Naive thymus-derived CD4-positive, alpha-beta T cell (primary cell): ENCODE data around the gene CDKAL1. TPM values are rescaled to one million over a fixed set of nuclear protein-coding genes. Genes with fewer than 3 reads are reported as not detected.
A peak's percentile ranks its signal among the peaks of the same experiment; 100 is the strongest.

Experiments
- ATAC-seq: fragments of 150-1000 bp; cut with Tn5 transposase; 2 replicates; pipeline ENCODE4 v1.10.0; 2021; ENCODE audit warnings: mild to moderate bottlenecking, moderate library complexity
- CTCF ChIA-PET: fragments of 350-600 bp; sonication (Branson Sonifier 250); formaldehyde crosslinking; loops from one replicate; lab custom pipeline; 2021; ENCODE audit warnings: antibody characterized with exemption; lab: Charles Lee
- POLR2A ChIA-PET: fragments of 350-600 bp; sonication (Branson Sonifier 250); formaldehyde crosslinking; loops from one replicate; lab custom pipeline; 2021; ENCODE audit warnings: antibody characterized with exemption, inconsistent platforms; lab: Charles Lee
- DNase-seq, 9 donors: peaks; one replicate each; pipeline versions ENCODE4 v3.0.0 to v3.0.0-alpha.2; 2020 to 2022; ENCODE audit warnings: mixed read lengths in 1 of 9
- H3K27ac ChIP-seq: one replicate; pipeline ENCODE4 v1.7.0; 2013; ENCODE audit warnings: mild to moderate bottlenecking, low read depth, low read length, moderate library complexity
- H3K27me3 ChIP-seq, 2 donors: one replicate each; pipeline ENCODE4 v1.7.0; 2013; ENCODE audit warnings: low read length in 2 of 2, mild to moderate bottlenecking in 2 of 2, moderate library complexity in 2 of 2; ENCODE audit not compliant: control insufficient read depth in 2 of 2, insufficient read depth in 2 of 2
- H3K36me3 ChIP-seq, 3 experiments: 1 replicate in 2 of 3; 2 replicates in 1 of 3; pipeline ENCODE4 v1.7.0; 2013; ENCODE audit warnings: low read length in 3 of 3, mild to moderate bottlenecking in 3 of 3, moderate library complexity in 1 of 3; ENCODE audit not compliant: insufficient read depth in 3 of 3, control insufficient read depth in 2 of 3
- H3K4me1 ChIP-seq, 2 donors: one replicate each; pipeline ENCODE4 v1.7.0; 2013; ENCODE audit warnings: low read length in 2 of 2, mild to moderate bottlenecking in 2 of 2, moderate library complexity in 1 of 2; ENCODE audit not compliant: control insufficient read depth in 2 of 2, insufficient read depth in 2 of 2
- H3K4me3 ChIP-seq: 2 replicates; pipeline ENCODE4 v1.7.0; 2013; ENCODE audit warnings: mild to moderate bottlenecking, low read length
- H3K9me3 ChIP-seq, 3 experiments: 1 replicate in 2 of 3; 2 replicates in 1 of 3; pipeline ENCODE4 v1.7.0; 2013; ENCODE audit warnings: low read length in 3 of 3; ENCODE audit not compliant: control insufficient read depth in 2 of 3
- H3K27ac Mint-ChIP-seq, 9 donors: one replicate each; pipeline ENCODE4 v1.8.0; 2020 to 2022; ENCODE audit warnings: mixed read lengths in 9 of 9, mild to moderate bottlenecking in 8 of 9, moderate library complexity in 5 of 9, inconsistent platforms in 2 of 9
- H3K27me3 Mint-ChIP-seq, 5 donors: one replicate each; pipeline ENCODE4 v1.8.0; 2021 to 2022; ENCODE audit warnings: mixed read lengths in 5 of 5, mild to moderate bottlenecking in 1 of 5
- H3K36me3 Mint-ChIP-seq, 5 donors: one replicate each; pipeline ENCODE4 v1.8.0; 2020 to 2022; ENCODE audit warnings: mixed read lengths in 5 of 5, mild to moderate bottlenecking in 3 of 5, inconsistent platforms in 1 of 5
- H3K4me1 Mint-ChIP-seq, 7 donors: one replicate each; pipeline ENCODE4 v1.8.0; 2020 to 2022; ENCODE audit warnings: mixed read lengths in 7 of 7, mild to moderate bottlenecking in 3 of 7, inconsistent platforms in 1 of 7
- H3K4me3 Mint-ChIP-seq, 10 donors: one replicate each; pipeline ENCODE4 v1.8.0; 2020 to 2022; ENCODE audit warnings: mild to moderate bottlenecking in 10 of 10, mixed read lengths in 10 of 10, moderate library complexity in 6 of 10, inconsistent platforms in 2 of 10
- H3K9me3 Mint-ChIP-seq, 11 donors: one replicate each; pipeline ENCODE4 v1.8.0; 2020 to 2022; ENCODE audit warnings: mixed read lengths in 11 of 11, mild to moderate bottlenecking in 4 of 11, inconsistent platforms in 1 of 11, moderate library complexity in 1 of 11
- intact Hi-C, 2 donors: fragments of 100-400 bp; cut with micrococcal nuclease; formaldehyde crosslinking; loops; one replicate each; pipeline ENCODE4 v1.15.1; 2023
- polyA plus RNA-seq, 2 donors: library from polyadenylated mRNA; unstranded; fragments of 300-500 nt; fragmentation: Illumina TruSeq; gene quantifications; one replicate each; pipeline ENCODE4 v1.2.3, GENCODE V29; 2021
- total RNA-seq, 6 experiments: library from RNA in 5 of 6; stranded (reverse) in 5 of 6; gene quantifications; 1 replicate in 5 of 6; 2 replicates in 1 of 6; pipeline ENCODE4 v1.2.3 and lab custom pipeline; 2021 to 2026

CDKAL1 gene
- total and polyA plus RNA-seq, 7 experiments from 2014 or later = 23.6 to 35.8 (median 29.8) TPM

- Histone ChIP-seq H3K27me3 (no peaks in the 10 kb centered on the region), H3K27ac (no peak overlapping the region), H3K4me1 (no peaks in the 10 kb centered on the region), H3K4me3 (no peak overlapping the region), H3K9me3 (no peaks in the 10 kb centered on the region), H3K36me3 (no peaks in the 10 kb centered on the region)
- Mint-ChIP-seq H3K4me3 (no peak overlapping the region), H3K27ac (no peak overlapping the region), H3K27me3 (no peaks in the 10 kb centered on the region), H3K9me3 (no peaks in the 10 kb centered on the region), H3K36me3 (peaks cover 0 to 29% (median 3%) of the 10 kb centered on the region in 5 donors), H3K4me1 (no peaks in the 10 kb centered on the region)
- POLR2A ChIA-PET = no interaction called here
- intact Hi-C loops = no loop called here
- CTCF ChIA-PET = interaction anchor here (0.6 kb wide), 1 partner anchor 341 kb away, joined by 3 read pairs; no protein-coding TSS in a partner anchor
- ATAC-seq = no peak
- DNase-seq = no peak
Observed at GRCh38 chr6:20866036-20866435, 331.8 kb downstream of the CDKAL1 start.

GRCh38 chr6:20866935-20867703 lies 332.9 kb downstream of the CDKAL1 start:
- intact Hi-C loops = no loop called here
- Mint-ChIP-seq H3K4me1 (no peaks in the 10 kb centered on the region), H3K27me3 (no peaks in the 10 kb centered on the region), H3K27ac (no peak overlapping the region), H3K36me3 (peaks cover 0 to 28% (median 3%) of the 10 kb centered on the region in 5 donors), H3K4me3 (no peak overlapping the region), H3K9me3 (no peaks in the 10 kb centered on the region)
- Histone ChIP-seq H3K36me3 (no peaks in the 10 kb centered on the region), H3K4me1 (no peaks in the 10 kb centered on the region), H3K9me3 (no peaks in the 10 kb centered on the region), H3K27me3 (no peaks in the 10 kb centered on the region), H3K27ac (no peak overlapping the region), H3K4me3 (no peak overlapping the region)
- ATAC-seq (no peak), DNase-seq (no peak)
- ChIA-PET POLR2A (no interaction called here), CTCF (no interaction called here)

- H3K4me3 Mint-ChIP-seq = no peak overlapping the region
- DNase-seq (no peak), ATAC-seq (no peak)
- Histone ChIP-seq H3K4me3 (no peak overlapping the region), H3K36me3 (no peaks in the 10 kb centered on the region), H3K27ac (no peak overlapping the region), H3K4me1 (no peaks in the 10 kb centered on the region), H3K9me3 (no peaks in the 10 kb centered on the region), H3K27me3 (no peaks in the 10 kb centered on the region)
- H3K27me3 Mint-ChIP-seq = no peaks in the 10 kb centered on the region
- no peaks in the 10 kb centered on the region for H3K9me3 Mint-ChIP-seq
- ChIA-PET CTCF (interaction anchor here (0.6 kb wide), 2 partner anchors 11 to 38 kb away, joined by 3 to 6 read pairs; no protein-coding TSS in a partner anchor), POLR2A (no interaction called here)
- H3K36me3 Mint-ChIP-seq = peaks cover 0 to 35% (median 14%) of the 10 kb centered on the region in 5 donors
- H3K27ac Mint-ChIP-seq = no peak overlapping the region
- intact Hi-C loops = no loop called here
- H3K4me1 Mint-ChIP-seq = no peaks in the 10 kb centered on the region
Observed at GRCh38 chr6:20868397-20869096, 334.3 kb downstream of the CDKAL1 start.

GRCh38 chr6:20870021-20870420 lies 335.8 kb downstream of the CDKAL1 start:
- H3K9me3 Mint-ChIP-seq = peaks cover 0 to 3% (median 0%) of the 10 kb centered on the region in 11 donors
- no peaks in the 10 kb centered on the region for H3K36me3 ChIP-seq
- no peak overlapping the region for H3K4me3 ChIP-seq
- POLR2A ChIA-PET = no interaction called here
- intact Hi-C loops = no loop called here
- peaks cover 0 to 45% (median 24%) of the 10 kb centered on the region in 5 donors for H3K36me3 Mint-ChIP-seq
- no peak overlapping the region for H3K27ac Mint-ChIP-seq
- H3K4me3 Mint-ChIP-seq = no peak overlapping the region
- no peaks in the 10 kb centered on the region for H3K4me1 ChIP-seq
- ATAC-seq (no peak), DNase-seq (no peak)
- H3K27ac ChIP-seq = no peak overlapping the region
- no peaks in the 10 kb centered on the region for H3K27me3 Mint-ChIP-seq
- H3K9me3 ChIP-seq = no peaks in the 10 kb centered on the region
- no peaks in the 10 kb centered on the region for H3K27me3 ChIP-seq
- CTCF ChIA-PET = no interaction called here
- H3K4me1 Mint-ChIP-seq = peaks cover 0 to 5% (median 0%) of the 10 kb centered on the region in 7 donors

GRCh38 chr6:20870493-20870892 lies 336.2 kb downstream of the CDKAL1 start:
- peaks cover 0 to 3% (median 0%) of the 10 kb centered on the region in 11 donors for H3K9me3 Mint-ChIP-seq
- ATAC-seq = no peak
- peaks cover 0 to 48% (median 27%) of the 10 kb centered on the region in 5 donors for H3K36me3 Mint-ChIP-seq
- H3K27ac ChIP-seq = no peak overlapping the region
- POLR2A ChIA-PET = no interaction called here
- no peaks in the 10 kb centered on the region for H3K4me1 ChIP-seq
- no peak overlapping the region for H3K27ac Mint-ChIP-seq
- H3K9me3 ChIP-seq = no peaks in the 10 kb centered on the region
- H3K4me3 Mint-ChIP-seq = no peak overlapping the region
- CTCF ChIA-PET = no interaction called here
- no peaks in the 10 kb centered on the region for H3K27me3 ChIP-seq
- intact Hi-C loops = no loop called here
- peaks cover 0 to 5% (median 0%) of the 10 kb centered on the region in 7 donors for H3K4me1 Mint-ChIP-seq
- H3K27me3 Mint-ChIP-seq = no peaks in the 10 kb centered on the region
- no peak for DNase-seq
- H3K36me3 ChIP-seq = no peaks in the 10 kb centered on the region
- no peak overlapping the region for H3K4me3 ChIP-seq

- H3K4me1 Mint-ChIP-seq = peaks cover 0 to 12% (median 0%) of the 10 kb centered on the region in 7 donors
- Histone ChIP-seq H3K36me3 (no peaks in the 10 kb centered on the region), H3K4me3 (no peak overlapping the region), H3K9me3 (no peaks in the 10 kb centered on the region), H3K27me3 (no peaks in the 10 kb centered on the region), H3K27ac (no peak overlapping the region), H3K4me1 (no peaks in the 10 kb centered on the region)
- DNase-seq (no peak), ATAC-seq (no peak)
- intact Hi-C loops = no loop called here
- no peak overlapping the region for H3K4me3 Mint-ChIP-seq
- POLR2A ChIA-PET = no interaction called here
- CTCF ChIA-PET = no interaction called here
- H3K27me3 Mint-ChIP-seq = no peaks in the 10 kb centered on the region
- peaks cover 0 to 57% (median 47%) of the 10 kb centered on the region in 5 donors for H3K36me3 Mint-ChIP-seq
- peaks cover 0 to 11% (median 0%) of the 10 kb centered on the region in 11 donors for H3K9me3 Mint-ChIP-seq
- peak overlapping the region in 2 of 9 donors; percentile 15 to 43 for H3K27ac Mint-ChIP-seq
Observed at GRCh38 chr6:20873425-20874190, 339.4 kb downstream of the CDKAL1 start.
